Measurements from ENCODE around the gene PRLR. TPM values are rescaled to one million over a fixed set of nuclear protein-coding genes. Genes with fewer than 3 reads are reported as not detected.

The PRLR gene
- total RNA-seq, 1 experiment from 2014 or later, result 2.5 TPM

- H3K27ac Mint-ChIP-seq, result no peak overlapping the region
- Histone ChIP-seq H3K4ac (ENCODE audit: low read depth, low read length) (no peak overlapping the region), H2BK15ac (ENCODE audit: low read depth, low read length) (no peak overlapping the region), H2AFZ (ENCODE audit: low read length) (no peak overlapping the region), H3K18ac (ENCODE audit: insufficient read length, low read depth, low read length) (no peak overlapping the region), H3T11ph (ENCODE audit: low read length) (no peak overlapping the region), H2BK20ac (ENCODE audit: low read depth, low read length, poor library complexity, severe bottlenecking) (no peak overlapping the region), H3K27me3 (ENCODE audit: insufficient read depth, low read length) (no peaks in the 10 kb centered on the region), H3K27ac (ENCODE audit: insufficient read length, low read depth, low read length) (no peak overlapping the region), H3K4me2 (ENCODE audit: insufficient read depth, insufficient read length, low read length) (no peak overlapping the region), H4K8ac (replicated peaks; ENCODE audit: insufficient read length, low read depth, low read length) (no peak overlapping the region), H2BK5ac (ENCODE audit: insufficient read length, low read length) (no peak overlapping the region), H3K9ac (ENCODE audit: extremely low read depth, insufficient read length, low read length) (no peak overlapping the region), H2AK5ac (ENCODE audit: insufficient read length, low read length) (no peak overlapping the region), H3K23me2 (ENCODE audit: insufficient read length, low read depth, low read length, poor library complexity, severe bottlenecking) (no peaks in the 10 kb centered on the region), H2BK12ac (ENCODE audit: insufficient read length, low read depth, low read length) (no peak overlapping the region), H2BK120ac (ENCODE audit: low read depth, low read length, poor library complexity, severe bottlenecking) (no peak overlapping the region), H3K79me1 (ENCODE audit: insufficient read depth, low read depth, low read length, poor library complexity, severe bottlenecking) (no peaks in the 10 kb centered on the region), H4K5ac (ENCODE audit: insufficient read length, low read depth, low read length) (no peak overlapping the region), H3K23ac (ENCODE audit: insufficient read length, low read depth, low read length) (no peak overlapping the region), H3K14ac (ENCODE audit: insufficient read depth, low read length) (no peak overlapping the region), H4K20me1 (ENCODE audit: control insufficient read depth, insufficient read depth, insufficient read length) (no peaks in the 10 kb centered on the region), H3K4me1 (ENCODE audit: insufficient read depth, low read length) (no peaks in the 10 kb centered on the region), H4K91ac (ENCODE audit: insufficient read length, low read depth, low read length) (no peak overlapping the region), H3K9me3 (ENCODE audit: control insufficient read depth, low read depth, low read length) (no peaks in the 10 kb centered on the region), H3K79me2 (ENCODE audit: insufficient read depth, low read length) (no peaks in the 10 kb centered on the region), H3K56ac (ENCODE audit: insufficient read length, low read depth, low read length) (no peak overlapping the region)
- H3K9me3 Mint-ChIP-seq, result peaks cover 0 to 3% of the 10 kb centered on the region in 2 experiments; a peak in 2 of 5 replicates
- H3K4me3 Mint-ChIP-seq, result no peak overlapping the region
- H3K36me3 Mint-ChIP-seq (ENCODE audit: insufficient read depth in 1 of 3, low read depth in 3 of 3), result peaks cover 0 to 2% (median 0%) of the 10 kb centered on the region in 3 experiments; a peak in 1 of 7 replicates
- H3K4me1 Mint-ChIP-seq, result peaks cover 18 to 20% of the 10 kb centered on the region in 2 experiments
- WGBS (ENCODE audit: extremely low coverage, insufficient read length, low lambda C conversion rate), result no CpG with 5 or more reads among the region's 2 CpGs
- TF ChIP-seq CTCF (conservative IDR thresholded peaks at IDR 0.05), result no peak
- no peak for DNase-seq
- no peaks in the 10 kb centered on the region; the same call in 1 of the 2 replicates for H3K27me3 Mint-ChIP-seq (ENCODE audit: low read depth)
Observed at GRCh38 chr5:35092703-35093102, 137.6 kb downstream of the PRLR start.
